GM12878 (cell line): ENCODE results near the gene PARP1. TPM values are rescaled to one million over a fixed set of nuclear protein-coding genes. Genes with fewer than 3 reads are reported as not detected.

Source experiments
- ASH2L ChIP-seq: fragments of 300-600, 200-600 bp; sonication (generic); IDR thresholded peaks from 2 replicates; pipeline ENCODE4 v1.6.1; 2017; ENCODE audit warnings: low read depth, mild to moderate bottlenecking, borderline replicate concordance
- ATF7 ChIP-seq: fragments of 450-650 bp; IDR thresholded peaks from 2 replicates; pipeline ENCODE4 v1.6.1; 2016; ENCODE audit warnings: low read depth, mild to moderate bottlenecking
- EGR1 ChIP-seq, 2 experiments: IDR thresholded peaks; 1 replicate in 1 of 2; 2 replicates in 1 of 2; pipeline ENCODE4 v1.6.1; 2011 to 2012; ENCODE audit warnings: low read depth in 2 of 2, low read length in 2 of 2, borderline replicate concordance in 1 of 2, mild to moderate bottlenecking in 1 of 2, moderate library complexity in 1 of 2
- EP300 ChIP-seq, 2 experiments: fragments of 150-350 bp in 1 of 2; IDR thresholded peaks; 2 replicates each; pipeline ENCODE4 v1.6.1; 2011 to 2012; ENCODE audit warnings: low read depth in 2 of 2, low read length in 2 of 2, borderline replicate concordance in 1 of 2, improper control_type of control experiment in 1 of 2, inconsistent platforms in 1 of 2; ENCODE audit not compliant: control insufficient read depth in 1 of 2
- GABPA ChIP-seq: IDR thresholded peaks from 2 replicates; pipeline ENCODE4 v1.6.1; 2014; ENCODE audit warnings: antibody characterized with exemption, low read depth, mild to moderate bottlenecking, inconsistent platforms
- GATAD2B ChIP-seq: fragments of 450-650 bp; conservative IDR thresholded peaks from 2 replicates; pipeline ENCODE4 v1.6.1; 2017; ENCODE audit warnings: low read depth, mild to moderate bottlenecking, moderate library complexity
- KLF5 ChIP-seq: fragments of 450-650 bp; IDR thresholded peaks from 2 replicates; pipeline ENCODE4 v1.6.1; 2014; ENCODE audit warnings: mild to moderate bottlenecking; ENCODE audit not compliant: partially characterized antibody
- MYB ChIP-seq: fragments of 150-350 bp; IDR thresholded peaks from 2 replicates; pipeline ENCODE4 v1.6.1; 2014; ENCODE audit warnings: mild to moderate bottlenecking, low read depth, low read length, borderline replicate concordance
- NFIC ChIP-seq: IDR thresholded peaks from 2 replicates; pipeline ENCODE4 v1.6.1; 2012; ENCODE audit warnings: low read depth, mild to moderate bottlenecking, inconsistent platforms, low read length, moderate library complexity
- NFXL1 ChIP-seq: fragments of 450-650 bp; IDR thresholded peaks from 2 replicates; pipeline ENCODE4 v1.6.1; 2017; ENCODE audit warnings: antibody characterized with exemption, mild to moderate bottlenecking, borderline replicate concordance
- NFYB ChIP-seq: IDR thresholded peaks from 2 replicates; pipeline ENCODE4 v1.6.1; 2011; ENCODE audit warnings: low read depth, mild to moderate bottlenecking, low read length, improper control_type of control experiment, moderate library complexity; ENCODE audit not compliant: insufficient read depth
- PML ChIP-seq: IDR thresholded peaks from 2 replicates; pipeline ENCODE4 v1.6.1; 2012; ENCODE audit warnings: low read length, inconsistent platforms
- STAT3 ChIP-seq: IDR thresholded peaks from 2 replicates; pipeline ENCODE4 v1.6.1; 2011; ENCODE audit warnings: low read depth, low read length, improper control_type of control experiment
- SUPT20H ChIP-seq: IDR thresholded peaks from 2 replicates; pipeline ENCODE4 v1.6.1; 2011; ENCODE audit warnings: low read depth, mild to moderate bottlenecking, low read length, moderate library complexity, borderline replicate concordance; ENCODE audit not compliant: control insufficient read depth
- TAF1 ChIP-seq: IDR thresholded peaks from 2 replicates; pipeline ENCODE4 v1.6.1; 2011; ENCODE audit warnings: mild to moderate bottlenecking, low read depth, low read length, borderline replicate concordance
- ZSCAN29 ChIP-seq: fragments of 450-650 bp; IDR thresholded peaks from 2 replicates; pipeline ENCODE4 v1.6.1; 2017; ENCODE audit warnings: mild to moderate bottlenecking, moderate library complexity
- polyA plus RNA-seq, 11 experiments: library from polyadenylated mRNA; depleted of rRNA in 4 of 11; unstranded in 6 of 11; stranded (reverse) in 5 of 11; fragments of >200 nt; fragmentation: Nextera tagmentation in 4 of 11; fragmentation: Illumina TruSeq in 1 of 11; extraction: Ambion mirVana in 4 of 11; extraction: Trizol in 1 of 11; gene quantifications; 1 replicate in 1 of 11; 2 replicates in 10 of 11; pipeline versions ENCODE4 v1.2.1 to v1.2.3, GENCODE V29; 2011 to 2016; ENCODE audit warnings: inconsistent platforms in 2 of 11, missing spikeins in 2 of 11, low read depth in 1 of 11
- total RNA-seq, 4 experiments: library from RNA; depleted of rRNA in 3 of 4; stranded (reverse); fragments of >200 nt in 3 of 4; fragmentation: Illumina TruSeq in 1 of 4; extraction: Trizol in 1 of 4; gene quantifications; 2 replicates each; pipeline versions ENCODE4 v1.2.1 to v1.2.3, GENCODE V29; 2013 to 2021
- TF ChIP-seq, protein P1 (sequence below): fragments of 450-650 bp; IDR thresholded peaks from 2 replicates; pipeline ENCODE4 v1.6.1; 2017; ENCODE audit warnings: mild to moderate bottlenecking, moderate library complexity
- TF ChIP-seq, protein P2 (sequence below): fragments of 450-650 bp; IDR thresholded peaks from 2 replicates; pipeline ENCODE4 v1.6.1; 2018; ENCODE audit warnings: mild to moderate bottlenecking, low read depth, moderate library complexity; ENCODE audit not compliant: partially characterized antibody
- TF ChIP-seq, protein P3 (sequence below): fragments of 150-350 bp; IDR thresholded peaks from 2 replicates; pipeline ENCODE4 v1.6.1; 2014; ENCODE audit warnings: mild to moderate bottlenecking, low read depth, low read length
- TF ChIP-seq, protein P4 (sequence below): fragments of 450-650 bp; IDR thresholded peaks from 2 replicates; pipeline ENCODE4 v1.6.1; 2017; ENCODE audit warnings: antibody characterized with exemption, mild to moderate bottlenecking, moderate library complexity

PARP1 gene
- total and polyA plus RNA-seq, 10 of the 15 experiments (the other 5 are each of a cell fraction or from before 2014, with no cell fraction given): 113 to 287 (median 265) TPM

DNA sequence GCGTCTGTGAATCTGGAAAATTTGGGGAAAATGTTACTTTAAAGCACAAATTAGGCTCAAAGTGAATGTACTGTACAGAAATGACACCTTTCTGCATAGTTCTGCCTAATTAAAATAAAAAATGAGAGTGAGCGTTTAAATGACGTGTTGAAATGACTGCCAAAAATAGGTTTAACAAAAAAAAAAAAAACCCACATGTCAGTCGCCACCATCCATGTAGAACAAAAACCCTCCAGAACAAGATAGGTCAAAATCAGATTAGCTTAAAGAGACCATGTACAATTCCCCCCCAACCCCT lies 745 bp downstream of the PARP1 start (continued):
- TF ChIP-seq, protein P1, sequence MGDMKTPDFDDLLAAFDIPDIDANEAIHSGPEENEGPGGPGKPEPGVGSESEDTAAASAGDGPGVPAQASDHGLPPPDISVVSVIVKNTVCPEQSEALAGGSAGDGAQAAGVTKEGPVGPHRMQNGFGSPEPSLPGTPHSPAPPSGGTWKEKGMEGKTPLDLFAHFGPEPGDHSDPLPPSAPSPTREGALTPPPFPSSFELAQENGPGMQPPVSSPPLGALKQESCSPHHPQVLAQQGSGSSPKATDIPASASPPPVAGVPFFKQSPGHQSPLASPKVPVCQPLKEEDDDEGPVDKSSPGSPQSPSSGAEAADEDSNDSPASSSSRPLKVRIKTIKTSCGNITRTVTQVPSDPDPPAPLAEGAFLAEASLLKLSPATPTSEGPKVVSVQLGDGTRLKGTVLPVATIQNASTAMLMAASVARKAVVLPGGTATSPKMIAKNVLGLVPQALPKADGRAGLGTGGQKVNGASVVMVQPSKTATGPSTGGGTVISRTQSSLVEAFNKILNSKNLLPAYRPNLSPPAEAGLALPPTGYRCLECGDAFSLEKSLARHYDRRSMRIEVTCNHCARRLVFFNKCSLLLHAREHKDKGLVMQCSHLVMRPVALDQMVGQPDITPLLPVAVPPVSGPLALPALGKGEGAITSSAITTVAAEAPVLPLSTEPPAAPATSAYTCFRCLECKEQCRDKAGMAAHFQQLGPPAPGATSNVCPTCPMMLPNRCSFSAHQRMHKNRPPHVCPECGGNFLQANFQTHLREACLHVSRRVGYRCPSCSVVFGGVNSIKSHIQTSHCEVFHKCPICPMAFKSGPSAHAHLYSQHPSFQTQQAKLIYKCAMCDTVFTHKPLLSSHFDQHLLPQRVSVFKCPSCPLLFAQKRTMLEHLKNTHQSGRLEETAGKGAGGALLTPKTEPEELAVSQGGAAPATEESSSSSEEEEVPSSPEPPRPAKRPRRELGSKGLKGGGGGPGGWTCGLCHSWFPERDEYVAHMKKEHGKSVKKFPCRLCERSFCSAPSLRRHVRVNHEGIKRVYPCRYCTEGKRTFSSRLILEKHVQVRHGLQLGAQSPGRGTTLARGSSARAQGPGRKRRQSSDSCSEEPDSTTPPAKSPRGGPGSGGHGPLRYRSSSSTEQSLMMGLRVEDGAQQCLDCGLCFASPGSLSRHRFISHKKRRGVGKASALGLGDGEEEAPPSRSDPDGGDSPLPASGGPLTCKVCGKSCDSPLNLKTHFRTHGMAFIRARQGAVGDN: no peak
- TF ChIP-seq SUPT20H: no peak
- TF ChIP-seq, protein P2, sequence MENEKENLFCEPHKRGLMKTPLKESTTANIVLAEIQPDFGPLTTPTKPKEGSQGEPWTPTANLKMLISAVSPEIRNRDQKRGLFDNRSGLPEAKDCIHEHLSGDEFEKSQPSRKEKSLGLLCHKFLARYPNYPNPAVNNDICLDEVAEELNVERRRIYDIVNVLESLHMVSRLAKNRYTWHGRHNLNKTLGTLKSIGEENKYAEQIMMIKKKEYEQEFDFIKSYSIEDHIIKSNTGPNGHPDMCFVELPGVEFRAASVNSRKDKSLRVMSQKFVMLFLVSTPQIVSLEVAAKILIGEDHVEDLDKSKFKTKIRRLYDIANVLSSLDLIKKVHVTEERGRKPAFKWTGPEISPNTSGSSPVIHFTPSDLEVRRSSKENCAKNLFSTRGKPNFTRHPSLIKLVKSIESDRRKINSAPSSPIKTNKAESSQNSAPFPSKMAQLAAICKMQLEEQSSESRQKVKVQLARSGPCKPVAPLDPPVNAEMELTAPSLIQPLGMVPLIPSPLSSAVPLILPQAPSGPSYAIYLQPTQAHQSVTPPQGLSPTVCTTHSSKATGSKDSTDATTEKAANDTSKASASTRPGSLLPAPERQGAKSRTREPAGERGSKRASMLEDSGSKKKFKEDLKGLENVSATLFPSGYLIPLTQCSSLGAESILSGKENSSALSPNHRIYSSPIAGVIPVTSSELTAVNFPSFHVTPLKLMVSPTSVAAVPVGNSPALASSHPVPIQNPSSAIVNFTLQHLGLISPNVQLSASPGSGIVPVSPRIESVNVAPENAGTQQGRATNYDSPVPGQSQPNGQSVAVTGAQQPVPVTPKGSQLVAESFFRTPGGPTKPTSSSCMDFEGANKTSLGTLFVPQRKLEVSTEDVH: peak; percentile 88
- no peak for TF ChIP-seq GABPA
- no peak for TF ChIP-seq NFYB
- no peak for TF ChIP-seq NFIC
- no peak for TF ChIP-seq MYB
- TF ChIP-seq, protein P3, sequence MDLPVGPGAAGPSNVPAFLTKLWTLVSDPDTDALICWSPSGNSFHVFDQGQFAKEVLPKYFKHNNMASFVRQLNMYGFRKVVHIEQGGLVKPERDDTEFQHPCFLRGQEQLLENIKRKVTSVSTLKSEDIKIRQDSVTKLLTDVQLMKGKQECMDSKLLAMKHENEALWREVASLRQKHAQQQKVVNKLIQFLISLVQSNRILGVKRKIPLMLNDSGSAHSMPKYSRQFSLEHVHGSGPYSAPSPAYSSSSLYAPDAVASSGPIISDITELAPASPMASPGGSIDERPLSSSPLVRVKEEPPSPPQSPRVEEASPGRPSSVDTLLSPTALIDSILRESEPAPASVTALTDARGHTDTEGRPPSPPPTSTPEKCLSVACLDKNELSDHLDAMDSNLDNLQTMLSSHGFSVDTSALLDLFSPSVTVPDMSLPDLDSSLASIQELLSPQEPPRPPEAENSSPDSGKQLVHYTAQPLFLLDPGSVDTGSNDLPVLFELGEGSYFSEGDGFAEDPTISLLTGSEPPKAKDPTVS: no peak
- TF ChIP-seq ASH2L: no peak
- no peak for TF ChIP-seq GATAD2B
- no peak for TF ChIP-seq ZSCAN29
- TF ChIP-seq STAT3: no peak
- TF ChIP-seq PML: peak; percentile 69; the same call in 1 of the 2 replicates
- TF ChIP-seq EP300 (IDR thresholded peaks at IDR 0.05; ENCODE audit: borderline replicate concordance in 1 of 2, control insufficient read depth in 1 of 2, low read depth in 2 of 2, low read length in 2 of 2): no peak
- no peak for TF ChIP-seq NFXL1
- peak; percentile 54 for TF ChIP-seq ATF7
- no peak for TF ChIP-seq TAF1
- no peak for TF ChIP-seq KLF5
- no peak for TF ChIP-seq EGR1 (IDR thresholded peaks at IDR 0.05; ENCODE audit: borderline replicate concordance in 1 of 2, low read depth in 2 of 2, low read length in 2 of 2)
- TF ChIP-seq, protein P4, sequence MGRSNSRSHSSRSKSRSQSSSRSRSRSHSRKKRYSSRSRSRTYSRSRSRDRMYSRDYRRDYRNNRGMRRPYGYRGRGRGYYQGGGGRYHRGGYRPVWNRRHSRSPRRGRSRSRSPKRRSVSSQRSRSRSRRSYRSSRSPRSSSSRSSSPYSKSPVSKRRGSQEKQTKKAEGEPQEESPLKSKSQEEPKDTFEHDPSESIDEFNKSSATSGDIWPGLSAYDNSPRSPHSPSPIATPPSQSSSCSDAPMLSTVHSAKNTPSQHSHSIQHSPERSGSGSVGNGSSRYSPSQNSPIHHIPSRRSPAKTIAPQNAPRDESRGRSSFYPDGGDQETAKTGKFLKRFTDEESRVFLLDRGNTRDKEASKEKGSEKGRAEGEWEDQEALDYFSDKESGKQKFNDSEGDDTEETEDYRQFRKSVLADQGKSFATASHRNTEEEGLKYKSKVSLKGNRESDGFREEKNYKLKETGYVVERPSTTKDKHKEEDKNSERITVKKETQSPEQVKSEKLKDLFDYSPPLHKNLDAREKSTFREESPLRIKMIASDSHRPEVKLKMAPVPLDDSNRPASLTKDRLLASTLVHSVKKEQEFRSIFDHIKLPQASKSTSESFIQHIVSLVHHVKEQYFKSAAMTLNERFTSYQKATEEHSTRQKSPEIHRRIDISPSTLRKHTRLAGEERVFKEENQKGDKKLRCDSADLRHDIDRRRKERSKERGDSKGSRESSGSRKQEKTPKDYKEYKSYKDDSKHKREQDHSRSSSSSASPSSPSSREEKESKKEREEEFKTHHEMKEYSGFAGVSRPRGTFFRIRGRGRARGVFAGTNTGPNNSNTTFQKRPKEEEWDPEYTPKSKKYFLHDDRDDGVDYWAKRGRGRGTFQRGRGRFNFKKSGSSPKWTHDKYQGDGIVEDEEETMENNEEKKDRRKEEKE: no peak
